ENCODE results near the gene HOXB2. TPM values are rescaled to one million over a fixed set of nuclear protein-coding genes. Genes with fewer than 3 reads are reported as not detected.

Gene HOXB2
- total RNA-seq, 1 donor from 2014 or later: 2.9 TPM

GRCh38 chr17:48559122-48559839 is 14.4 kb upstream of the HOXB2 start:
- POLR2A ChIA-PET: no interaction called here
- intact Hi-C loops (cut with micrococcal nuclease): loop anchor here (5.0 kb wide), 1 partner anchor 37 kb away; no protein-coding TSS in a partner anchor
- Mint-ChIP-seq H3K36me3 (ENCODE audit: low read depth) (no peaks in the 10 kb centered on the region), H3K4me3 (no peak overlapping the region), H3K27ac (no peak overlapping the region), H3K9me3 (no peaks in the 10 kb centered on the region), H3K4me1 (peaks cover 4% of the 10 kb centered on the region), H3K27me3 (peaks cover 31% of the 10 kb centered on the region)
- CTCF ChIA-PET: no interaction called here
- DNase-seq (no peak), ATAC-seq (ENCODE audit: low read depth) (no peak)
- TF ChIP-seq CTCF (IDR thresholded peaks at IDR 0.05): no peak

- Mint-ChIP-seq H3K4me1 (peaks cover 4% of the 10 kb centered on the region), H3K27me3 (peaks cover 32% of the 10 kb centered on the region), H3K27ac (no peak overlapping the region), H3K4me3 (no peak overlapping the region), H3K36me3 (ENCODE audit: low read depth) (no peaks in the 10 kb centered on the region), H3K9me3 (no peaks in the 10 kb centered on the region)
- no peak for DNase-seq
- ChIA-PET CTCF (no interaction called here), POLR2A (no interaction called here)
- intact Hi-C loops (cut with micrococcal nuclease): loop anchor here (5.0 kb wide), 1 partner anchor 36 kb away; no protein-coding TSS in a partner anchor
- ATAC-seq (ENCODE audit: low read depth): no peak
- no peak for TF ChIP-seq CTCF (IDR thresholded peaks at IDR 0.05)
Measured at GRCh38 chr17:48558831-48559121, 13.9 kb upstream of the HOXB2 start.

GRCh38 chr17:48558057-48558830 is 13.3 kb upstream of the HOXB2 start:
- ChIA-PET CTCF (no interaction called here), POLR2A (no interaction called here)
- Mint-ChIP-seq H3K9me3 (no peaks in the 10 kb centered on the region), H3K4me1 (peaks cover 4% of the 10 kb centered on the region), H3K36me3 (ENCODE audit: low read depth) (no peaks in the 10 kb centered on the region), H3K4me3 (no peak overlapping the region), H3K27ac (no peak overlapping the region), H3K27me3 (peaks cover 32% of the 10 kb centered on the region)
- no peak for ATAC-seq (ENCODE audit: low read depth)
- intact Hi-C loops (cut with micrococcal nuclease): loop anchor here (5.0 kb wide), 1 partner anchor 36 kb away; no protein-coding TSS in a partner anchor
- TF ChIP-seq CTCF (IDR thresholded peaks at IDR 0.05): no peak
- DNase-seq: no peak

- Mint-ChIP-seq H3K27me3 (peaks cover 32% of the 10 kb centered on the region), H3K27ac (no peak overlapping the region)
Measured at GRCh38 chr17:48556576-48557401, 11.9 kb upstream of the HOXB2 start.

More at GRCh38 chr17:48556576-48557401, 11.9 kb upstream of the HOXB2 start:
- intact Hi-C loops (cut with micrococcal nuclease): loop anchor here (5.0 kb wide), 1 partner anchor 34 kb away; no protein-coding TSS in a partner anchor
- ChIA-PET CTCF (interaction anchor here (0.9 kb wide), 1 partner anchor 205 kb away, joined by 3 read pairs; no protein-coding TSS in a partner anchor), POLR2A (no interaction called here)
- Mint-ChIP-seq H3K9me3 (no peaks in the 10 kb centered on the region), H3K4me3 (no peak overlapping the region), H3K36me3 (ENCODE audit: low read depth) (no peaks in the 10 kb centered on the region), H3K4me1 (peaks cover 4% of the 10 kb centered on the region)
- no peak for TF ChIP-seq CTCF (IDR thresholded peaks at IDR 0.05)
- DNase-seq (no peak), ATAC-seq (ENCODE audit: low read depth) (no peak)

All from activated B cell treated with CpG ODN at 0.5 μM for 24 hours (primary cell).